ENCODE measurements around the gene KSR1. TPM values are rescaled to one million over a fixed set of nuclear protein-coding genes. Genes with fewer than 3 reads are reported as not detected.

Gene KSR1
- total RNA-seq, 1 donor from 2014 or later = 25.6 TPM

- no peaks in the 10 kb centered on the region for H3K9me3 ChIP-seq (ENCODE audit: control insufficient read depth in 3 of 3, low read length in 3 of 3)
- H3K27ac ChIP-seq (ENCODE audit: low read depth, low read length) = peak overlapping the region; percentile 97
- no peak overlapping the region for H3K4me3 ChIP-seq (ENCODE audit: low read length in 3 of 3)
- H3K36me3 ChIP-seq (ENCODE audit: control insufficient read depth in 3 of 3, insufficient read depth in 3 of 3, low read length in 3 of 3) = no peaks in the 10 kb centered on the region
- H3K4me1 ChIP-seq (ENCODE audit: control insufficient read depth in 3 of 3, insufficient read depth in 3 of 3, low read length in 3 of 3) = peaks cover 70 to 80% (median 78%) of the 10 kb centered on the region in 3 donors
- H3K9ac ChIP-seq (ENCODE audit: low read depth in 1 of 3, low read length in 3 of 3) = peak overlapping the region; percentile 62 to 82 (median 80)
- no peaks in the 10 kb centered on the region for H3K27me3 ChIP-seq (ENCODE audit: control insufficient read depth in 3 of 3, insufficient read depth in 3 of 3, low read length in 3 of 3)
Measured at GRCh38 chr17:27570578-27570914, 114.3 kb downstream of the KSR1 start.

DNA sequence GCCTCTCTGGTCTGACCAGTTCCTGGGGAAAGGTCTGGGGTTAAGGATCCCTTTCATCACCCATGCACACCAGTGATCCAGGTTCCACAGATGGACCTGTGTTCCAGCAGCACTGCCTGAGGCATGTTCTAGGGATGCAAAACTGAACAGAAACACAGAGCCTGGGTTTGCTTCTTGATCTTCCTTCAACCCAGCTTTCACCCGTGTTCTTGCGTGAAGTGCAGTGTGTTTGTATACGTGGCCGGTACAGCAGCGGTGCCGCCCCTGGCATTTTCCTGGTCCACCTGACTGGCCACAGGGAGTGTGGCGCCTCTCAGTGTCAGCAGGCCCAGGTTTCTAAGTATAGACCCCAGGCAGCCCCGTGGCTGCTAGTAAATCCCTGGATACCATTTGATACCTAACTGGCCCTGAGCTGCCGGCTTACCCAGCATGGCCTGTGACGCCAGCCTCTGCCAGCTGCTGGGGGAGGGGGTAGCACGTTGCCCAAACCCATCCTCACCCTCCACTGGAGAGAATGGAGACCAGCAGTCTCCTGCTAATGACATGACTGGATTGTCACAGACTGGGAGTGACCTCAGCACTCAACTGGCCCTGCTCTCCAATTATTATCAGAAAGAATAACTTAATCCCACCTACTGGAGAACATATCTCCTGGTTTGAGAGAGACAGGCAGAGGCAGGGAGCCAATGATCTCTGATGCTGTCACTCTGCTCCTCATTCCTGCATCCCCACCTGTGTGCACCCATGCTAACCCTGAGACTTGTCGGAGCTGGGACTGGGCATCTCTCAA, 115.5 kb downstream of the KSR1 start:
- H3K9ac ChIP-seq (ENCODE audit: low read depth in 1 of 3, low read length in 3 of 3) = peak overlapping the region; percentile 62 to 82 (median 80)
- H3K27ac ChIP-seq (ENCODE audit: low read depth, low read length) = peak overlapping the region; percentile 97
- no peaks in the 10 kb centered on the region for H3K9me3 ChIP-seq (ENCODE audit: control insufficient read depth in 3 of 3, low read length in 3 of 3)
- peak overlapping the region; percentile 8 to 47 (median 41) for H3K4me3 ChIP-seq (ENCODE audit: low read length in 3 of 3)
- no peaks in the 10 kb centered on the region for H3K36me3 ChIP-seq (ENCODE audit: control insufficient read depth in 3 of 3, insufficient read depth in 3 of 3, low read length in 3 of 3)
- H3K27me3 ChIP-seq (ENCODE audit: control insufficient read depth in 3 of 3, insufficient read depth in 3 of 3, low read length in 3 of 3) = no peaks in the 10 kb centered on the region
- peaks cover 64 to 76% (median 71%) of the 10 kb centered on the region in 3 donors for H3K4me1 ChIP-seq (ENCODE audit: control insufficient read depth in 3 of 3, insufficient read depth in 3 of 3, low read length in 3 of 3)

GRCh38 chr17:27572665-27573064, 116.4 kb downstream of the KSR1 start:
- peaks cover 63 to 74% (median 69%) of the 10 kb centered on the region in 3 donors for H3K4me1 ChIP-seq (ENCODE audit: control insufficient read depth in 3 of 3, insufficient read depth in 3 of 3, low read length in 3 of 3)
- H3K9ac ChIP-seq (ENCODE audit: low read depth in 1 of 3, low read length in 3 of 3) = peak overlapping the region in 2 of 3 donors; percentile 10 to 72
- H3K27ac ChIP-seq (ENCODE audit: low read depth, low read length) = peak overlapping the region; percentile 97
- H3K27me3 ChIP-seq (ENCODE audit: control insufficient read depth in 3 of 3, insufficient read depth in 3 of 3, low read length in 3 of 3) = no peaks in the 10 kb centered on the region
- H3K4me3 ChIP-seq (ENCODE audit: low read length in 3 of 3) = no peak overlapping the region
- H3K9me3 ChIP-seq (ENCODE audit: control insufficient read depth in 3 of 3, low read length in 3 of 3) = no peaks in the 10 kb centered on the region
- H3K36me3 ChIP-seq (ENCODE audit: control insufficient read depth in 3 of 3, insufficient read depth in 3 of 3, low read length in 3 of 3) = no peaks in the 10 kb centered on the region

DNA sequence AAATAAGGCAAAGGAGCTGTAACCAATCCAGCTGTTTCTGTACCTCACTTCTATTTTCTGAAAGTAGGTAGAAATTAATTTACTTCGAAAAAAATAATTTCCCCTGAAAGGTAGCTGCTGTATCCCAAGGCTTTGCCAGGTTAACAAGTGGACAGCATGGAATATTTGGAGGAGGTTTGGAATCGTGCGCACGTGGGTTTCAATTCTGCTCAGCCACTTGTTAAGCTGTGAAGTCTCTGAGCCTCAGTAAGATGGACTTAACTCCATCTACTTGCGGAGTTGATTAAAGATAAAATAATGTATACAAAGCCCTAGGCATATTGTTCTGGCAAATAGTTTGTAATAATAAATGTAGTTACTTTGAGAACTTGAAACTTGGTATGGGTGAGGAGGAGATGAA, 117.3 kb downstream of the KSR1 start:
- H3K4me1 ChIP-seq (ENCODE audit: control insufficient read depth in 3 of 3, insufficient read depth in 3 of 3, low read length in 3 of 3) = peaks cover 67 to 72% (median 69%) of the 10 kb centered on the region in 3 donors

GRCh38 chr17:27573971-27574525, 117.8 kb downstream of the KSR1 start:
- no peak overlapping the region for H3K9ac ChIP-seq (ENCODE audit: low read depth in 1 of 3, low read length in 3 of 3)
- no peaks in the 10 kb centered on the region for H3K27me3 ChIP-seq (ENCODE audit: control insufficient read depth in 3 of 3, insufficient read depth in 3 of 3, low read length in 3 of 3)
- no peak overlapping the region for H3K4me3 ChIP-seq (ENCODE audit: low read length in 3 of 3)
- H3K36me3 ChIP-seq (ENCODE audit: control insufficient read depth in 3 of 3, insufficient read depth in 3 of 3, low read length in 3 of 3) = peaks cover 0 to 2% (median 0%) of the 10 kb centered on the region in 3 donors
- H3K4me1 ChIP-seq (ENCODE audit: control insufficient read depth in 3 of 3, insufficient read depth in 3 of 3, low read length in 3 of 3) = peaks cover 72% of the 10 kb centered on the region in 3 donors
- no peaks in the 10 kb centered on the region for H3K9me3 ChIP-seq (ENCODE audit: control insufficient read depth in 3 of 3, low read length in 3 of 3)
- peak overlapping the region; percentile 97 for H3K27ac ChIP-seq (ENCODE audit: low read depth, low read length)

More for the DNA sequence above, 117.3 kb downstream of the KSR1 start:
- peak overlapping the region; percentile 97 for H3K27ac ChIP-seq (ENCODE audit: low read depth, low read length)
- no peak overlapping the region for H3K9ac ChIP-seq (ENCODE audit: low read depth in 1 of 3, low read length in 3 of 3)
- H3K9me3 ChIP-seq (ENCODE audit: control insufficient read depth in 3 of 3, low read length in 3 of 3) = no peaks in the 10 kb centered on the region
- H3K27me3 ChIP-seq (ENCODE audit: control insufficient read depth in 3 of 3, insufficient read depth in 3 of 3, low read length in 3 of 3) = no peaks in the 10 kb centered on the region
- H3K4me3 ChIP-seq (ENCODE audit: low read length in 3 of 3) = no peak overlapping the region
- H3K36me3 ChIP-seq (ENCODE audit: control insufficient read depth in 3 of 3, insufficient read depth in 3 of 3, low read length in 3 of 3) = no peaks in the 10 kb centered on the region

GRCh38 chr17:27575096-27575911, 119.1 kb downstream of the KSR1 start:
- peaks cover 72% of the 10 kb centered on the region in 3 donors for H3K4me1 ChIP-seq (ENCODE audit: control insufficient read depth in 3 of 3, insufficient read depth in 3 of 3, low read length in 3 of 3)
- no peaks in the 10 kb centered on the region for H3K9me3 ChIP-seq (ENCODE audit: control insufficient read depth in 3 of 3, low read length in 3 of 3)
- H3K36me3 ChIP-seq (ENCODE audit: control insufficient read depth in 3 of 3, insufficient read depth in 3 of 3, low read length in 3 of 3) = peaks cover 0 to 2% (median 2%) of the 10 kb centered on the region in 3 donors
- H3K9ac ChIP-seq (ENCODE audit: low read depth in 1 of 3, low read length in 3 of 3) = no peak overlapping the region
- H3K4me3 ChIP-seq (ENCODE audit: low read length in 3 of 3) = no peak overlapping the region
- H3K27ac ChIP-seq (ENCODE audit: low read depth, low read length) = peak overlapping the region; percentile 97
- no peaks in the 10 kb centered on the region for H3K27me3 ChIP-seq (ENCODE audit: control insufficient read depth in 3 of 3, insufficient read depth in 3 of 3, low read length in 3 of 3)

DNA sequence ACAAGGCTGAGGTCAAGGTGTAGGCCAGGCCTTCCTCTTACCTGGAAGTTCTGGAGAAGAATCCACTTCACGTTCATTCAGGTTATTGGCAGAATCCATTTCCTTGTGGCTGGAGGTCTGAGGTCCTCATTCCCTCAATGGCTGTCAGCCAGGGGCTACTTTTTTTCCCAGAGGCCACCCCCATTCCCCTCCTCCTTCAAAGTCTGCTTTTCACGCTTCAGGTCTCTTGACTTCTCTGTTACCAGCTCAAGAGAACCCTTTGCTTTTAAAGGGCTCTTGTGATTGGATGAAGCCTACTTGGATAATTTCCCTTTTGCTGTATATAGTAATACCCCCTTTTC, 119.6 kb downstream of the KSR1 start:
- Histone ChIP-seq H3K9ac (ENCODE audit: low read depth in 1 of 3, low read length in 3 of 3) (no peak overlapping the region), H3K36me3 (ENCODE audit: control insufficient read depth in 3 of 3, insufficient read depth in 3 of 3, low read length in 3 of 3) (peaks cover 0 to 2% (median 2%) of the 10 kb centered on the region in 3 donors), H3K27me3 (ENCODE audit: control insufficient read depth in 3 of 3, insufficient read depth in 3 of 3, low read length in 3 of 3) (no peaks in the 10 kb centered on the region), H3K27ac (ENCODE audit: low read depth, low read length) (no peak overlapping the region), H3K4me1 (ENCODE audit: control insufficient read depth in 3 of 3, insufficient read depth in 3 of 3, low read length in 3 of 3) (peaks cover 68 to 72% (median 71%) of the 10 kb centered on the region in 3 donors), H3K4me3 (ENCODE audit: low read length in 3 of 3) (no peak overlapping the region), H3K9me3 (ENCODE audit: control insufficient read depth in 3 of 3, low read length in 3 of 3) (no peaks in the 10 kb centered on the region)

GRCh38 chr17:27576477-27577083, 120.3 kb downstream of the KSR1 start:
- Histone ChIP-seq H3K4me1 (ENCODE audit: control insufficient read depth in 3 of 3, insufficient read depth in 3 of 3, low read length in 3 of 3) (peaks cover 66 to 72% (median 71%) of the 10 kb centered on the region in 3 donors), H3K9ac (ENCODE audit: low read depth in 1 of 3, low read length in 3 of 3) (peak overlapping the region in 2 of 3 donors; percentile 94 to 97), H3K27ac (ENCODE audit: low read depth, low read length) (peak overlapping the region; percentile 99), H3K9me3 (ENCODE audit: control insufficient read depth in 3 of 3, low read length in 3 of 3) (no peaks in the 10 kb centered on the region), H3K36me3 (ENCODE audit: control insufficient read depth in 3 of 3, insufficient read depth in 3 of 3, low read length in 3 of 3) (peaks cover 0 to 2% (median 2%) of the 10 kb centered on the region in 3 donors), H3K27me3 (ENCODE audit: control insufficient read depth in 3 of 3, insufficient read depth in 3 of 3, low read length in 3 of 3) (no peaks in the 10 kb centered on the region), H3K4me3 (ENCODE audit: low read length in 3 of 3) (no peak overlapping the region)

GRCh38 chr17:27577121-27577761, 121.0 kb downstream of the KSR1 start:
- H3K36me3 ChIP-seq (ENCODE audit: control insufficient read depth in 3 of 3, insufficient read depth in 3 of 3, low read length in 3 of 3) = peaks cover 0 to 3% (median 2%) of the 10 kb centered on the region in 3 donors
- H3K27me3 ChIP-seq (ENCODE audit: control insufficient read depth in 3 of 3, insufficient read depth in 3 of 3, low read length in 3 of 3) = no peaks in the 10 kb centered on the region
- H3K4me3 ChIP-seq (ENCODE audit: low read length in 3 of 3) = peak overlapping the region; percentile 50 to 83 (median 81)
- peak overlapping the region; percentile 94 to 97 (median 94) for H3K9ac ChIP-seq (ENCODE audit: low read depth in 1 of 3, low read length in 3 of 3)
- H3K4me1 ChIP-seq (ENCODE audit: control insufficient read depth in 3 of 3, insufficient read depth in 3 of 3, low read length in 3 of 3) = peaks cover 60 to 73% (median 70%) of the 10 kb centered on the region in 3 donors
- no peaks in the 10 kb centered on the region for H3K9me3 ChIP-seq (ENCODE audit: control insufficient read depth in 3 of 3, low read length in 3 of 3)
- H3K27ac ChIP-seq (ENCODE audit: low read depth, low read length) = peak overlapping the region; percentile 99
